Myometrial cell (primary cell): ENCODE results near the gene PFDN6. TPM values are rescaled to one million over a fixed set of nuclear protein-coding genes. Genes with fewer than 3 reads are reported as not detected.

Experiments used
- total RNA-seq: library from RNA; depleted of rRNA; stranded (reverse); fragments of >200 nt; gene quantifications from 2 replicates; pipeline ENCODE4 v1.2.3, GENCODE V29; 2015

Gene PFDN6
- total RNA-seq: 58.7 and 93.4 TPM in 2 replicates

DNA sequence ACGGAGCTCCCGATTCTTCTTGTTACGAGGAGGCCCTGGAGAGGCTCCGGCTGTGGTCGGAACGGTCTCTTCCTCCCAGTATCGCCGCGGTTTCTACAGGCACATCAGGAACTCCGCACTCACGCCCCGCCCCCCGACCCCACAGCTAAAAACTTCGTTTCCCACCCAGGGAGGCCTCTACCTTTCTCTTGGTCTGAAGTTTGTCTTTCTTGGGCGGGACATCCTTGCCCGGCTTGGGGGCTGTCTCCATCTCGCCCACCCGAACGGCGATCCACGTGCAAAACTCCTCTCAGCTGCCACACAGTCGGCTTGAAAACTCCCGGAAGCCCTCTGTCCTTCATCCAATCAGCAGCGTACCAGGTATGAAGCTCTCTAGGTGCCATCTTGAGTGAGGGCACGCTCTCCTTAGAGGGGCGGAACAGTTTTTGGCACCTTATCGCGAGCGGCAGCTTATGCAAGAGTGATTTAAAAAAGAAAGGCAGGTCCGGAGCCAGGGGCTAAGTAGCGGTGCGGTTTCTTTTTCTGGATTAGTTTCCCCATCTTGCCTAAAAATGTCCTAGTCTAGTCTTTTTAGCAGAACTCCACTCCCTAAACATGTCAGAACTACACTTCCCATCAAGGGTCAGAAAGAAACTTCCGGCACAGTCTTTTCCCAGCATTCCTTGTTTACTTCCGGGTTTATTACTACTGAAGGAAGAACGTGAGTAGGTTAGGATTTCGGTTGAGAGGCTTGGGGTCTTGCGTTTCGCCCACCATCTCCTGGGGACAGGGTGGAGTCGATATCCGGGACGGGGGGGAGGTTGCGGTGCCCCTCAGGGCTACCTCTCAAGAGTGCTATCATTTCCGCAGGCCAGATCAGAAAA is at the start of gene PFDN6, which contains the start of gene WDR46:
Gene PFDN6, plus strand, starts transcription at position 681 of the 863 bp plus-strand sequence. CDS start 256 bp downstream, outside the sequence.
Gene WDR46, minus strand, starts transcription at position 319 of the 863 bp plus-strand sequence. Its CDS starts 69 bp downstream, at position 250.

DNA sequence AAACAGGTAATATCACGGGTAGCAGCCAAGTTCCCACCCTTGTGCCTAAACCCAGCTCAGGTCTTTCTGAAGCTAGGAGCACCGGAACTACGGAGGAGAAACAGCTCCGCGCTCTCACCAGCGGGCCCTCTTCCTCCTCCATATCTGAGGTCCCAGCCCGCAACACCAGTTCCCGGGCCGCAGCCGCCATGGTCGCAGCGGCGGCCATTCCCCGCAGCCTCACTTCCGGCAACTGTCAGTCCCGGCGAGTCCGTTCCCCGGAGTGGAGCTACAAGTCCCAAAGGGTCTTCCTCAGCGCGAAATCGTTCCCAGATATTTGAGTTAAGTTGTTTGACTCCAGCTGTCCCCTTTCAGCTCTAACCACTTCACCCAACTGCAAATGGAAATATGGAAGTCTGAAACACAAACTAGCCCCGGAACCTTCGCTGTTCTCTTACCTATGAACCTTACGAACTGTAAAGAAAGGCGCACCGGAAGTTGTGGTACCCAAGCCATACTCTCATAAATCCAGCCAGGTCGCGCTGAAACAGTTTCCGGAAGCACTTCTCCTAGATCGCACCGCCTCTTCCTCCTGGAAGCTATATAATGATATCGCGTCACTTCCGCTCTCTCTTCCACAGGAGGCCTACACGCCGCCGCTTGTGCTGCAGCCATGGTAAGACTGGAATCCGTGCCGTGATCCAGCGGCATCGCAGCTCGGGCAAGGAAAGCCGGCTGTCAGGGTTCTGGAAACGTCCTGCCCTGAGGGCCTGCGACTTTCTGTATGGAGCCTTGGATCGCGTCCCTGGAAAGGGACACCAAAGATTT is 17.7 kb upstream of the PFDN6 start, which contains the start of the genes RPS18 and VPS52:
Gene RPS18, plus strand, starts transcription at position 608 of the 807 bp plus-strand sequence. Its CDS starts 45 bp downstream, at position 653.
Gene VPS52, minus strand, starts transcription at position 409 of the 807 bp plus-strand sequence. Its CDS starts 201 bp downstream, at position 208.

DNA sequence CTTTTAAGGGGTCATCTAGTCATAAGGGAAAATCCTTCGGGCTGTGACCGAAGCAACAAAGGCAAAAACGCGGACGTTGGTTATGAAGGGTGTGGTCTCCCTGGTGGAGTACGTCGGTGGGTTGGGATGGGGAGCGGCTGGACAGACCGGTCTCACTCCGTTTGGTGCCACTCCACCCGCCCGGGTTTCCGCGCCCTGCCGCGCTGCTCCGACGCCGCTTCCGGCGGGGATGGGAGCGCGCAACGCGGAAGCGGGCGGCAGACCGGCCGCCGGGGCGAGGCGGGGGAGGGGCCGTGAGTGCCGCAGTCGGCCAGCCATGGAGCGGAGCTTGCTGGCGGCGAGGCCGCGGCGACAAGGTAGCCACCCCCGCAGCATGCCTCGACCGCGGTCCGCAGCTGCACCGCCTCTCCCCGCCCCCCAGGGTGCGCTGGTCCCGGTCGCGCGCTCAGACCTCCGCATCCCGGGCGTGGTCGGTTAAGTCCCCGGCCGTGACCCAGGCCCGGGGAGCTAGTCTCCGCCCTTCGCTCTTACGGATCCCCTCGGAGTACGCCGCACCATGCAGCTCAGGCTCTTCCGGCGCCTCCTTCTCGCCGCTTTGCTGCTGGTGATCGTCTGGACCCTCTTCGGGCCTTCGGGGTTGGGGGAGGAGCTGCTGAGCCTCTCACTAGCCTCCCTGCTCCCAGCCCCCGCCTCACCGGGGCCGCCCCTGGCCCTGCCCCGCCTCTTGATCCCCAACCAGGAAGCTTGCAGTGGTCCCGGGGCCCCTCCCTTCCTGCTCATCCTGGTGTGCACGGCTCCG is 12.3 kb upstream of the PFDN6 start, which contains the start of gene B3GALT4:
Gene B3GALT4, plus strand, starts transcription at position 260 of the 799 bp plus-strand sequence. Its CDS starts 297 bp downstream, at position 557.

DNA sequence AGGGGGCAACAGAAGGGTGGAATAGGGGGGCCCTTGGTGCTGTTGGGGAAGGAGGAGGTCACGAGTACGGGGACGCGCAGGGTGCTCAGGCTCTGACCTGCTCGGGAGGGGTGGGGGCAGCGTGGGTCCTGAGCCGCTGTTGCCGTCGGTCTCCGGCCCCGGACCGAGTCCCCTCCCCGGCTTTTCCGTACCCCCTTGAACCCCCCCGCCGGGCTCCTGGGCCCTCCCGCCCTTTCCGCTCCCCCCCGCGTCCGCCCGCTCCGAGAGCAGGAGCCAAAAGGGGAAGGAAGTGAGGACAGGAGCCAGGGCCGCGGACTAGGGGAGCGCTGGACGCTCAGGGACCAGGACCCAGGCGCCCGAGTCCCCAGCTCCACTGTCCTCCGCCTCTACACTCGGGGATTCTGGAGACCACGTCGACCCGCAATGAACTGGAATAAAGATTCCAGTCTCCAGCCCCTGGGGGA is 9.4 kb downstream of the PFDN6 start, which contains the start of gene RGL2:
Gene RGL2, minus strand, starts transcription at position 170 of the 464 bp plus-strand sequence. CDS start 332 bp downstream, outside the sequence.

DNA sequence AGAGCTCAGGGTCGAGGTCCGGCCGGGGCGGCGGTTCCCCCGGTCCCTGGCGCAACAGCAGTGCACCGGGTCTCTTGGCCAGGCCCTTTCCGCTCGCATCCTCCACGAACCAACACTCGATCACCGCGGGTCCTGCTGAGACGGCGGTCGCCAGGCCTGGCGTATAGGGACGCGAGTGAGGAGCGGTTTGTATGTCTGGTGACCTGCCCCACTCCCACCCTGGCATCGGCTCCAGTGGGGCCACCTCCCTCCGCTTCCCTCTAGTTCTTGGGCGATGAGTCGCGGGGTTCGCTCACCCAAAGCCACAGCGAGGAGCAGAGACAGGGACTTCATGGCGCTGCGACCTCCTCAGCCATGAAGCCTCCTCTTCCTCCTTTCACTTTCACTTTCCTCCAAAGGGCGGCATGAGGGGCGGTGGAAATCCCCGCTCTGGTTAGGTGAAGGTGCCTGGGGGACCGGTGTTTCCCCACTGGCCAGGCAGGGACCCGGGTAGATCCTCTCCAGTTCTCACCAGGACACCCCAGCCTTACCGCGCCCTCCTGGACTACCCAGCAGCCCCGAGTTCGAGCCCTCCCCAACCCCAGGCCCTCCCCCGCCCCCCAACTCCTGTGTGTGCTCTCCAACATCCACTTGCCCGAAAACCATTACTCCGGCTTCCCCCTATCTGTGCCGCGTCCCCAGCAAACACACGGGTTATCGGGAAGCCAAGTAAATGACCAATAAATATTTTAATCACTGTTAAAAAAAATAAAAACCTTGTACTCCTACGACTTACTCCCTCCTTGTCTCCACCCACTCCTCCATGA is 24.5 kb downstream of the PFDN6 start, which contains the start of gene TAPBP:
Gene TAPBP, minus strand, starts transcription at position 370 of the 806 bp plus-strand sequence. Its CDS starts 37 bp downstream, at position 333.

DNA sequence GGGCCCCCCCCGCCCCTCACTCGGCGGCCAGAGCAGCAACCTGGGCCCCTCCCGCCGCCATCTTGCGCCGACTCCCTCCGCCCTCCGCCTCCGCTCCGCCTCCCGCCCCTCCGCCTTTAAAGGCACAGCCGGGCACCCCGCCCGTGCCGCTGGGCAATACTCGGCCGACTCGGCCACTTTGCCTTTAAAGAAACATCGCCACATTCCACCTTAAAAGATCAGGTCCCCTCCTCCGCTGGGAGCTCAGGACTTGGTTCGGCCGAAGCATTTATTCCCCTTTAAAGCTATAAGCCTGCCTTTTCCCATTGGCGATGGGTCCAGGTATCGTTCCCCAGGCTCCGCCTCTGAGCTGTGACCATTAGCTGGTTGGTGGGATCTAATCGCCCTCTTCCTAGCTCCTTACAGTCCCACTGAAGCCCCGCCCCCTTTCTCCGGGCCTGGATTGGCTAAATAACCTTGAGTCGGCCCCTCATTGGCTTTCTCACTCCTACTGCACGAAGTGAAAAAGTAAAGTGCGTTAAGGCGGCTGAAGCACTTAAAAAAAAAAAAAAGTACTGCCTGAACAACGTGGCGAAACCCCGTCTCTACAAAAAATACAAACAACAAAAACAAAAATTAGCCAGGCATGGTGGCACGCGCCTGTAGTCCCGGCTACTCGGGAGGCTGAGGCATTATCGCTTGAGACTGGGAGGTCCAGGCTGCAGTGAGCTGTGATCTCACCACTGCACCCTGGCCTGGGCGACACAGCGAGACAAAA is 28.4 kb downstream of the PFDN6 start, which contains the start of gene ZBTB22:
Gene ZBTB22, minus strand, starts transcription at position 76 of the 757 bp plus-strand sequence. CDS start 828 bp downstream, outside the sequence.

Other genes starting within 250 kb of the PFDN6 start
- 3.7 and 8.7 TPM in 2 replicates for gene HLA-DPA1, start 216.0 kb upstream of the PFDN6 start, total RNA-seq
- gene HLA-DPB1, start 213.6 kb upstream of the PFDN6 start, total RNA-seq: 20.9 and 89.1 TPM in 2 replicates
- gene COL11A2, start 97.1 kb upstream of the PFDN6 start, total RNA-seq: under 0.01 TPM in 1 of 2 replicates, not detected in the other
- 16.1 and 21.6 TPM in 2 replicates for gene RXRB, start 88.9 kb upstream of the PFDN6 start, total RNA-seq
- gene SLC39A7, start 88.7 kb upstream of the PFDN6 start, total RNA-seq: 191 and 219 TPM in 2 replicates
- gene HSD17B8, start 84.9 kb upstream of the PFDN6 start, total RNA-seq: 1.6 and 4.0 TPM in 2 replicates
- 11.5 and 15.6 TPM in 2 replicates for gene RING1, start 81.1 kb upstream of the PFDN6 start, total RNA-seq
- gene VPS52, start 17.7 kb upstream of the PFDN6 start, total RNA-seq: 36.7 and 45.3 TPM in 2 replicates
- gene RPS18, start 17.5 kb upstream of the PFDN6 start, total RNA-seq: 4,481 and 4,999 TPM in 2 replicates
- gene B3GALT4, start 12.5 kb upstream of the PFDN6 start, total RNA-seq: 5.7 and 11.0 TPM in 2 replicates
- gene WDR46, start 362 bp upstream of the PFDN6 start, total RNA-seq: 84.2 and 89.9 TPM in 2 replicates
- 32.6 and 37.4 TPM in 2 replicates for gene RGL2, start 9.3 kb downstream of the PFDN6 start, total RNA-seq
- 100 and 104 TPM in 2 replicates for gene TAPBP, start 24.5 kb downstream of the PFDN6 start, total RNA-seq
- 14.4 and 23.1 TPM in 2 replicates for gene ZBTB22, start 28.1 kb downstream of the PFDN6 start, total RNA-seq
- gene DAXX, start 33.4 kb downstream of the PFDN6 start, total RNA-seq: 46.3 and 52.8 TPM in 2 replicates
- 29.8 and 33.4 TPM in 2 replicates for gene KIFC1, start 102.2 kb downstream of the PFDN6 start, total RNA-seq
- gene PHF1, start 121.4 kb downstream of the PFDN6 start, total RNA-seq: 31.7 and 34.0 TPM in 2 replicates
- 249 and 321 TPM in 2 replicates for gene CUTA, start 128.5 kb downstream of the PFDN6 start, total RNA-seq
- 4.1 and 4.3 TPM in 2 replicates for gene SYNGAP1, start 130.5 kb downstream of the PFDN6 start, total RNA-seq
- gene ZBTB9, start 165.0 kb downstream of the PFDN6 start, total RNA-seq: 4.3 and 8.6 TPM in 2 replicates